HG03520 (cell line): ENCODE results near the gene CAMKK1.

Experiments
- ATAC-seq: cut with Tn5 transposase; IDR thresholded peaks from one replicate; pipeline ENCODE4 v1.9.1; 2021; ENCODE audit warnings: mild to moderate bottlenecking, moderate library complexity; ENCODE audit not compliant: unreplicated experiment

The CAMKK1 gene

GRCh38 chr17:3893003-3893719 is at the start of gene CAMKK1:
CAMKK1 (minus strand) TSS chr17:3893053; CDS start chr17:3885687, 7,366 bp downstream.
- peak; percentile 83 for ATAC-seq

- no peak for ATAC-seq
These were observed 48.3 kb upstream of the CAMKK1 start for GRCh38 chr17:3940965-3941698.

DNA sequence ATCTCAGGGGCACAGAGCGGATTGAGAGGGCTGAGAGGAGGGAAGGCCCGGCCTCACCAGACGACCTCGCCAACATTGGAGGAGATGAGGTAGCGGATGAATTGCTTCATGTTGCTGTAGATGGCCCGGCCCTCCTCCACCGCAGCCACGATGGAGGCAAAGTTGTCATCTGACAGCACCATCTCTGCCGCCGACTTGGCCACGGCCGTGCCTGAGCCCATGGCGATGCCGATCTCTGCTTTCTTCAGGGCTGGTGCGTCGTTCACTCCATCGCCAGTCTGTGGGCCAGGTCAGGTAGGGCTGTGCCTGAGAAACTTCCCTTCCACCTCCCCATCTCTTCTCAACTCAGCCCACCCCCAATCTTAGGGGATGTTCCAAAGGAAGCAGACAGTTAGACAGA is 44.5 kb upstream of the CAMKK1 start:
- no peak for ATAC-seq

DNA sequence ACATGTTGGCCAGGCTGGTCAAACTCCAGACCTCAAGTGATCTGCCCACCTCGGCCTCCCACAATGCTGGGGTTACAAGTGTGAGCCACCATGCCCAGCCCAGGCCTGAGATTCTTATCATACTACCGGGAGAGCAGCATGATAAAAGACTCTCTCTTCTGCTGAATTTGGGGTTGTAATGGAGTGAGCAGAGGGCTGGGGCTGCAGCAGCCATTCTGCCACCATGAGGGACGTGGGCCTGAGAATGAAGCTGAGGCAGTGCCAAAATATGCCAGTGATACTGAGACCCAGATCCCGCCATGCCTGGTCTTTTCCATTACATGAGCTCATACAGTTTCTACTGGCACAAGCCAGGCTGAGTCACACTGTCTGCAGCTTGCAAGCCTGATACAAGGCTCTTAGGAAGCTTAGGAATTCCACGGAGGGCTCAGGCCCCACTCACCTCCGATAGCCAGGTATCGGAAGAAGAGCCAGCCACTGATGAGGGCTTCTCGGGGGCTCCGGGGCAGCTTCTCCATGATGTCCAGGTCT is 43.0 kb upstream of the CAMKK1 start:
- no peak for ATAC-seq

DNA sequence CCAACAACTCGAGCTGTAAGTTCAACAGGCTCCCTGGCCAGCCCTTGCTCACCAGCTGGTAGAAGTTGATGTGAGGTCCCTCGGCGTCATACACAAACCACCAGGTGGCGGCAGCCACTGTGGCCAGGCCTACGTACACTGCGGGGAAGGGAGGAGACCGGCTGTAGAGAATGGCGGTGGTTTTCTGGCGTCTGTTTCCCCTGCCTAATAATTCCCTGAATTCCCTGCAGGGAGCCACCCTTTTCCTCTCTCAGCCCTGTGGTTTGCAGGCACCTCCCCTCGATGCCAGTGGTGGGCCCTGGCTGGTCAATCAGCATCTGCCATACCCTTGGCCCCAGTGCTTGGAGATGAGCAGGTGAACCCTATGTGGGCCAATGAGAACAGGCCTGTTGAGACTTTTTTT is 42.3 kb upstream of the CAMKK1 start:
- no peak for ATAC-seq

GRCh38 chr17:3929764-3930163 is 36.9 kb upstream of the CAMKK1 start:
- no peak for ATAC-seq

DNA sequence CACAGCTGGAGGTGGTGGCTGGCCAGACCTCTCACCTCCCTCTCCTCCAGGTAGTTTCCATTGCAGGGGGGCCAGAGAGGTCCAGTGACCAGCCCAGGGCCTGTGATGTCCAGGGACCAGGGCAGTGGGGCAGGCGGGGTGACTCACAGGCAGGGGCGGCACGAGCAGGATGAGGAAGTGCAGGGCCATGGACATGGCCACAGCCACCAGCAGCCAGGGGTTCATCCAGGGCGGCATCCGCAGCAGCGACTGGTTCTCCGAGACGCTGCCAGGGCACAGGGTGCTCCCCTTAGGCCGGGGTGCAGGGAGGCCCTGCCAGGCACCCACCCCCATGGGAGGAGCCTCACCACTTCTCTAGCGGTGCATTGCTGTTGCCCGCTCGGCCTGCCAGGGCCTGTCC is 36.3 kb upstream of the CAMKK1 start:
- no peak for ATAC-seq

DNA sequence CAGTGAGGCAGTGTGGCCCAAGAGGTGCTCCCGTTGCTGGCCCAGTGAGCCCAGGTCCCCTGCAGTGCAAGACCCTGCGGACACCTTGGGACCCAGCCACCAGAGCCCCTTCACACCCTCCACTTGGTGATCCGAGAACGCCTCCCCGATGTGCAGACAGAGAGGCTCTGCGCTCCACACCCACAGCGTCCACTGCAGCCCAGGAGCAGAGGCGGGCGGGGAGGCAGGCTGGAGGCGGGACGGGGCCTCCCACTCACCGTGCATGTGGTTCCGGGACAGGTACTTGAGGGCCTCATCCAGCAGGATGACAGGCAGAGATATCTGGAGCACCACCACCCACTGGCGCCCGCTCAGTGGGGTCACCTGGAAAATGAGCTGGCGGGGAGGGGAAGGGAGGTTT is 35.6 kb upstream of the CAMKK1 start:
- ATAC-seq: no peak

DNA sequence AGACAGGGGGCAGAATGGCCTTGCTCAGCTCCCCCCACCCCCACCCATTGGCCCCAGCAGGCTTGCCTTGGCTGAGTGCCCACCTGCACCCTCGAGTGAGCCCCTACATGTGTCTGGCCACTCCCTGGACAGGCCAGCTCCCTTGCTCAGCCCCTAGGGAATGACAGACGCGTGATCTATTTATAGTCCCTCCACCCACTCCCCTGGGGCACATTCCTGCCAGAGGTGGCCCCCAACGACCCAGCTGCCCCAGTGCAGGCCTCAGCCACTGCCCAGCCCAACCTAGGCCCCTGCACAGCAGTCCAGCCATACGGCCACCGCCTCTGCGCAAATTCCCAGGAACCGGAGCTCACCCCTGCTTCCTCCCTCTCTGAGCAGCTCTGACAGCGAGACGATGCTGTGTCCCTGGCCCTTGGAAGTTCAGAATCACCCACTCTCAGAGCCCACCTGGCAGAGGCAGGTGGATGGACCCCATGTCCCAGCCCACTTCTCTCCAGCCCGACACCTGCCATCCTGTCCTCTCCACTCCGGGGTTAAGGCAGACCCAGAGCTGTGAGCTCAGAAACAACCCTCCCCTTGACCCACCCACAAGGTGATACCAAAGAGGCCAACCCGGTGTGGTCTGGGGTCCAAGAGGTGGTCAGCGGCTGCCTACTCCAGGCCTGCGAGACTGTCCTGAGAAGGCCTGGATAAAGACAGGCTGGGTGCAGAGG is 34.9 kb upstream of the CAMKK1 start:
- ATAC-seq: no peak

DNA sequence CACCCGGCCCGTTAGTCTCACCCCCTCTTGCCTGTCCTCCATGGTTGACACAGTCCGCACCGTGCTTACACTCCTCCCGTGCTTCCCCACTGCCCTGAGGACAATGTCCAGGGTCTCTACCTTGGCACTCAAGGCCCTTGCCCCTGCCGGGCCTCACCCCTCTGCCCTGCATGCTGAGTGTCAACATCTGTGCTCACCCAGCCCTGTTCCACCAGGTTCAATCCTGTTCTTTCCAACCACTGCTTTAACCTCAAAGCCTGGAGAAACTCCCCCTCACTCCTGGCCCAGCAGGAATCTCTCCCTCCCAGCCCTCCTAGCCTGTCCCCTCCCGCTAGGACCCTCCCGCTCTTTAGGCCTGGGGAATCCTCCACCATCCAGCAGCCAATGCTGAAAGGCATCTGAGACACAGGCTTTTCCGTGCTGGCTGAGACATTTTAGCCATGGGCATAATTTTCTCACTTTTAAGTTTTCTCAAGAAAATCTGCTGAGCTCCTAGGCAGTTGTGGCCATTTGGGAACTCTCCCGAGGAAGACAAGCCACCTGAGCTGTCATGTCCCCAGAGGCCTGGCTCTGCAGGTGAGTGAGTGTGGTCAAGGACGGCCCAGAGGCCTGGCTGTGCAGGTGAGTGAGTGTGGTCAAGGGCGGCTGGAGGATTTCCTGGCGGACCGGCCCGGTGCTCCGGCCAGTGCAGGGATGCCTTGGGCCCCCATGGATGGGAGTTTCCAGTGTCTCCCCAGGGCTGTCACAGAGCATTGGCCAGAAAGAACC is 34.2 kb upstream of the CAMKK1 start:
- no peak for ATAC-seq

DNA sequence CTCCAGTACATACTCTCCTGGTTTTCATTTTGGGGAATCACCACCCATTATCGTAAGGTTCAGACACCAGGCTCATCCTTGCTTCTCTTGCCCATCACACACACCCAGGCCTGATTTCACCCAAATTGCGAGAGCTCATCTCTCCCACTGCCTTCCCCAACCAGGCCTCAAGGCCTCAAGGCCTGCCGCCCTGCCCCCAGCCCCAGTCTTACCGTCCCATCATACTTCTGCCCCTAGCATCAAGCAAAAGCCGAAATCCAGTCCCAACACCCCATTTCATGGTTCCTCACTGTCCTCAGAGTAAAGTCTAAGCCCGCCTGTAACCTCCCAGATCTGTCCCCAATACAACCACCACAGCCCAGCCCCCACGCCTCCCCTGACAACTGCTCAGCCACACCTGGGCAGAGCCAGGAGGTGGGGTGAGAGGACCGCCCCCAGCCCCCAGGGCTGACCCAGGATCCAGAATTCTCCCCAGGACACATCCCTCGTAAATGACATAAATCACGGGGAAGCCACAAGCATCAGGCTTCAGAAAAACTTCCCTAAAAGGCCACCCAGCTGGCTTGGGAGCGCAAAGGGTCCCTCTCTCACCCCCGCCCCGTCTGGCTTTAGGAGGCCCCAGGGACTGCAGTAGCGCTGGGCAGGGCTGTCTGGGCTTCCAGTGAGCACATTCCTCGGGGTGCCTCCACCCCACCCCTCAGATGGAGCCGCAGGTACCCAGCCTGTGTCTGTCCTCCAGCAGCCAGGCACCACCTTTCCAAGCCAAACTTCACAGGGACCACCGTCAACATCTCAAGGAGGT is 33.0 kb upstream of the CAMKK1 start:
- no peak for ATAC-seq

DNA sequence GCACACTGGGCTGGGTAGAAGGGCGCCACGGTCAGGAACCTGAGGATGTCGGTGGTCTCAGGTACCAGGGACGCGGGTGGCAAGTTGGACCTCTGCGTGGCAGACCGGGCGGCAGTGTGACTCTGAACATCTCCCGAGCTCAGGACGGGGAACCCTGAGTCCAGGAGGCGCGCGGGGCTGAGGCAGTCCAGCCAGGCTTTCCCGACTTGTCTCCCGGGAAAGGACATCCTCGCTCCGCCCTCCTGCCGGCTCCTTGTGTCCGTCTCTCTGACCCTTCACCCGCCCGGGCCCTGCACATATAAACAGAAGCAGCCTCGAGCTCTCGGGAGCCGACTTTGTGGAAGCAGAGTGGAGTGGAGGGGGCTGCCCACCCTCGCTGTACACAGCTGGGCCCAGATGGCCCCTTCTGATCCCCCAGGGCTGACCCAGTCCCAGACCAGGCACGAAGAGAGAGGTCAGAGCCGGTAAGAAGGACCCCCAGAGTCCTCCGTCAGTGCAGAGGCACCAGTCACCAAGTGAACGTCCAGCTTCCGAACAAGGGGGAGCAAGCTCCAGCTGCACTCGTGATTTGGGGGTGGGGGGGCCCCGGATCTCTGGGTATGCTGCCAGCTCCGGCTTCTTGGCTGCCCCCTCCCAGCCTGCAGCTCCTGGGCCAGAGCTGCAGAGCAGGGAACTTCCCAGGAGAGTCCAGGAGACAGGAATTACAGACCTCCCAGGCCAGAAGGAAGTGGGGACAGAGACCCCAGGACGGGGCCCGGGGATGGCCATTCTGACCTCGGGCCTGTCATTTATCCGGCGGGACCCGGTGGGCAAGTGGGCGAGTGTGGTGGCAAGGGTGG is 31.9 kb upstream of the CAMKK1 start:
- no peak for ATAC-seq

- no peak for ATAC-seq
These were observed 30.8 kb upstream of the CAMKK1 start for GRCh38 chr17:3923466-3924190.

DNA sequence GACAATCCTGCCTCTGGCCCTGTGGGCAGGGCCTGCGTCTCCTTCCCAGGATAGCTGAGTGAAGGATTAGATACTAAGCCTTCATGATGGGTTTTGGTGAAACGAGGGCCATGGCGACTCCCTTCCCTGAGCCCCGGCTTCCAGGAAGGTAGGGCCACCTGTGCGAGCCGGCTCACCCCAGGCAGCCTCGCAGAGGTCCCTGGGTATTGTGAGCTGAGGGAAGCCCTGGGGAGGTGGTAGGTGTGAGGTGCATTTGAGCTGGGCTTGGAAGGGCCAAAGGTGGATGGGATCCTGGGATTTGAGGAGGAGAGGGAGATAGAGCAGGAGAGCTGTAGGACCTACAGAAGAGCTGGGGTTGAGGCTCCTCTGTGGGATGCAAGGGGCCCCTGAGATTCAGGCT is 29.9 kb upstream of the CAMKK1 start:
- no peak for ATAC-seq

- ATAC-seq: no peak
These were observed 28.9 kb upstream of the CAMKK1 start for GRCh38 chr17:3921502-3922319.

GRCh38 chr17:3921006-3921405 is 28.2 kb upstream of the CAMKK1 start:
- ATAC-seq: no peak

GRCh38 chr17:3919123-3919624 is 26.3 kb upstream of the CAMKK1 start:
- ATAC-seq: no peak
